Kasumi-1 (cell line): Measurements from ENCODE around the gene RNF19B.

Experiments used
- DNase-seq, 2 experiments: peaks; one replicate each; lab custom pipeline; 2025; lab: John Stamatoyannopoulos, UW

RNF19B gene

DNA sequence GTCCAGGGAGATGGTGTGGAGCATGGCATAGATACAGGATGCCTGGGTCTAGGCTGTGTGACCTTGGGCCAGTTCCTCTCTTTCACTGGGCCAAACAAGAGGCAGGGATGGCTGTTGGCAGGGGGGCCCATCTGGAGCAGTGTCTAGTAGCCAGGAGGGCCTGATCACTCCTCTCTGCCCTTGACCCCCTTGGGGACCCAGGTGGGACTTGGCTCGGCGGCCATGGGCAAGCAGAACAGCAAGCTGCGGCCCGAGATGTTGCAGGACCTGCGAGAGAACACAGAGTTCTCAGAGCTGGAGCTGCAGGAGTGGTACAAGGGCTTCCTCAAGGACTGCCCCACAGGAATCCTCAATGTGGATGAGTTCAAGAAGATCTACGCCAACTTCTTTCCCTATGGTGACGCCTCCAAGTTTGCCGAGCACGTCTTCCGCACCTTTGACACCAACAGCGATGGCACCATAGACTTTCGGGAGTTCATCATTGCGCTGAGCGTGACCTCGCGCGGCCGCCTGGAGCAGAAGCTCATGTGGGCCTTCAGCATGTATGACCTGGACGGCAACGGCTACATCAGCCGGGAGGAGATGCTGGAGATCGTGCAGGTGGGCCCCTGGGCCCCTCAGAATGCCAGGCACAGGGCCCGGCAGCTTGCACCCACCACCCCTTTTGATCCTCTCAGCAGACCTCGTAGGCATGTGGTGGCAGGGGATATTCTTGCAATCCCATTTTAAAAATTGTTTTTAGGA lies 75.8 kb downstream of the RNF19B start:
- DNase-seq = no peak

GRCh38 chr1:32888134-32888533 lies 76.5 kb downstream of the RNF19B start:
- no peak for DNase-seq

- DNase-seq = no peak
These were observed 77.0 kb downstream of the RNF19B start for GRCh38 chr1:32887623-32888022.

DNA sequence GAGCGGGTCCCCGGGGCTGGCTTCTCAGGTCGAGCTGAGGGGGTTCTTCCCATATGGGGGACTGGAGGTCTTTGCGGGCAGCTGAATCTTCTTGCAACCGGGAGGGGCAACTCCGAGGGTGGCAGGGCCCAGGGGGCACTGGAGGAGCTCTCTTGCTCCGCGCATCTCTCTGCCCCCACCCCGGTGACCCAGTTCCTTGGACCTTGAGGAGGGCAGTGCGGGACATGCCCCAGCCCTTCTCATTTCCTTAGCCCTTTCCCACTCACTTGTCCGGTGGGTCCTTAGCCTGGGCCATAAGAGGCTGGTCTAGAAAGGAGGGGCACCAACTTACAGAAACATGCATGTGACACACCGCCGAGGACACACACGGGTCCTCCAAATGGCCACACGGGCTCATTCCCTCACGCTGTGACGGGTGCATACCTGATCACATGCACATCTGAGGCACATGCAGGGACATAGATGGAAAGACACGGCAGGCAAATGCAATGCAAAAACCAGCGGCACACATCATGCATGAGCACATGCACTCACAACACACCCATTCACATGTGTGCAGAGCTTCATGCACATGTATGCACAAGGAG lies 77.7 kb downstream of the RNF19B start:
- DNase-seq = no peak
